Renal pelvis (tissue), 12 donors: ENCODE measurements around the gene P2RY1. TPM values are rescaled to one million over a fixed set of nuclear protein-coding genes. Genes with fewer than 3 reads are reported as not detected.

ENCODE experiments used
- DNase-seq: peaks from one replicate; pipeline ENCODE4 v3.0.0-alpha.2; 2013
- long read RNA-seq, 16 experiments: transcript quantifications; one replicate each; lab custom pipeline, GENCODE V29; 2026
- polyA plus RNA-seq, 3 donors: library from polyadenylated mRNA; unstranded; fragments of 120-200 nt; gene quantifications; one replicate each; pipeline ENCODE4 v1.2.1, GENCODE V29; 2013; ENCODE audit not compliant: insufficient read length in 3 of 3

Gene P2RY1
- 1 to 10 TPM; 2.2 to 3.0 (median 2.8) TPM for polyA plus RNA-seq
- long read RNA-seq, donor 1, full-length matches to known transcripts, result 4 of 4 reads
- long read RNA-seq, donor 1, partial matches to known transcripts, result 0 of 4 reads
- long read RNA-seq, donor 1, other reads (novel, unspliced or antisense), result 0 of 4 reads
- long read RNA-seq, donor 2, full-length matches to known transcripts, result 5 of 5 reads
- long read RNA-seq, donor 2, partial matches to known transcripts, result 0 of 5 reads
- long read RNA-seq, donor 2, other reads (novel, unspliced or antisense), result 0 of 5 reads
- long read RNA-seq, donor 3, full-length matches to known transcripts, result 6 of 6 reads
- long read RNA-seq, donor 3, partial matches to known transcripts, result 0 of 6 reads
- long read RNA-seq, donor 3, other reads (novel, unspliced or antisense), result 0 of 6 reads
- long read RNA-seq, donor 4, full-length matches to known transcripts, result 1 of 1 reads
- long read RNA-seq, donor 4, partial matches to known transcripts, result 0 of 1 reads
- long read RNA-seq, donor 4, other reads (novel, unspliced or antisense), result 0 of 1 reads
- long read RNA-seq, donor 5, full-length matches to known transcripts, result 5 of 5 reads
- long read RNA-seq, donor 5, partial matches to known transcripts, result 0 of 5 reads
- long read RNA-seq, donor 5, other reads (novel, unspliced or antisense), result 0 of 5 reads
- long read RNA-seq, donor 6, full-length matches to known transcripts, result 10 of 10 reads
- long read RNA-seq, donor 6, partial matches to known transcripts, result 0 of 10 reads
- long read RNA-seq, donor 6, other reads (novel, unspliced or antisense), result 0 of 10 reads
- long read RNA-seq, donor 7, full-length matches to known transcripts, result 8 of 8 reads
- long read RNA-seq, donor 7, partial matches to known transcripts, result 0 of 8 reads
- long read RNA-seq, donor 7, other reads (novel, unspliced or antisense), result 0 of 8 reads
- long read RNA-seq, donor 8, full-length matches to known transcripts, result 5 of 5 reads
- long read RNA-seq, donor 8, partial matches to known transcripts, result 0 of 5 reads
- long read RNA-seq, donor 8, other reads (novel, unspliced or antisense), result 0 of 5 reads
- long read RNA-seq, donor 9, full-length matches to known transcripts, result 6 of 6 reads
- long read RNA-seq, donor 9, partial matches to known transcripts, result 0 of 6 reads
- long read RNA-seq, donor 9, other reads (novel, unspliced or antisense), result 0 of 6 reads
- long read RNA-seq, donor 10, full-length matches to known transcripts, result 9 of 9 reads
- long read RNA-seq, donor 10, partial matches to known transcripts, result 0 of 9 reads
- long read RNA-seq, donor 10, other reads (novel, unspliced or antisense), result 0 of 9 reads
- long read RNA-seq, donor 11, full-length matches to known transcripts, result 5 of 5 reads
- long read RNA-seq, donor 11, partial matches to known transcripts, result 0 of 5 reads
- long read RNA-seq, donor 11, other reads (novel, unspliced or antisense), result 0 of 5 reads
- long read RNA-seq, donor 12, full-length matches to known transcripts, result 17 of 17 reads
- long read RNA-seq, donor 12, partial matches to known transcripts, result 0 of 17 reads
- long read RNA-seq, donor 12, other reads (novel, unspliced or antisense), result 0 of 17 reads
- long read RNA-seq, donor 13, full-length matches to known transcripts, result 4 of 4 reads
- long read RNA-seq, donor 13, partial matches to known transcripts, result 0 of 4 reads
- long read RNA-seq, donor 13, other reads (novel, unspliced or antisense), result 0 of 4 reads
- long read RNA-seq, donor 14, result 0 reads
- long read RNA-seq, donor 15, full-length matches to known transcripts, result 17 of 17 reads
- long read RNA-seq, donor 15, partial matches to known transcripts, result 0 of 17 reads
- long read RNA-seq, donor 15, other reads (novel, unspliced or antisense), result 0 of 17 reads
- long read RNA-seq, donor 16, full-length matches to known transcripts, result 5 of 5 reads
- long read RNA-seq, donor 16, partial matches to known transcripts, result 0 of 5 reads
- long read RNA-seq, donor 16, other reads (novel, unspliced or antisense), result 0 of 5 reads

GRCh38 chr3:152834776-152835600, at the start of gene P2RY1:
TSS of gene P2RY1 (plus strand) at chr3:152835131. CDS start at chr3:152835783, 652 bp downstream.
- peak; percentile 67 for DNase-seq

- no peak for DNase-seq
These were observed 47.8 kb upstream of the P2RY1 start for GRCh38 chr3:152786977-152787681.

- no peak for DNase-seq
These were observed 44.1 kb upstream of the P2RY1 start for GRCh38 chr3:152790651-152791387.

- DNase-seq, result no peak
These were observed 41.0 kb upstream of the P2RY1 start for GRCh38 chr3:152793969-152794368.

- no peak for DNase-seq
These were observed 37.0 kb upstream of the P2RY1 start for GRCh38 chr3:152797751-152798432.

GRCh38 chr3:152811974-152812760, 22.8 kb upstream of the P2RY1 start:
- no peak for DNase-seq

- DNase-seq, result no peak
These were observed 17.5 kb upstream of the P2RY1 start for GRCh38 chr3:152817400-152817799.

- no peak for DNase-seq
These were observed 16.9 kb upstream of the P2RY1 start for GRCh38 chr3:152818027-152818426.

- DNase-seq, result no peak
These were observed 11.8 kb upstream of the P2RY1 start for GRCh38 chr3:152823173-152823572.

- DNase-seq, result no peak
These were observed 11.2 kb upstream of the P2RY1 start for GRCh38 chr3:152823781-152824180.

GRCh38 chr3:152825566-152825965, 9.4 kb upstream of the P2RY1 start:
- DNase-seq, result no peak

- DNase-seq, result no peak
These were observed 8.5 kb upstream of the P2RY1 start for GRCh38 chr3:152826476-152826875.

GRCh38 chr3:152827313-152827712, 7.6 kb upstream of the P2RY1 start:
- no peak for DNase-seq

- DNase-seq, result no peak
These were observed 6.7 kb upstream of the P2RY1 start for GRCh38 chr3:152828075-152828840.

GRCh38 chr3:152830245-152830644, 4.7 kb upstream of the P2RY1 start:
- no peak for DNase-seq

GRCh38 chr3:152832046-152832445, 2.9 kb upstream of the P2RY1 start:
- no peak for DNase-seq
